ENCODE measurements around the gene KLK14.

The KLK14 gene

GRCh38 chr19:51083181-51083580 lies 494 bp upstream of the KLK14 start:
- no peak for DNase-seq

GRCh38 chr19:51081476-51081875 lies 1.2 kb downstream of the KLK14 start:
- no peak for DNase-seq

- no peak for DNase-seq
Observed at GRCh38 chr19:51079481-51080110, 3.1 kb downstream of the KLK14 start.

- DNase-seq = no peak
Observed at GRCh38 chr19:51078731-51079130, 4.0 kb downstream of the KLK14 start.

GRCh38 chr19:51078104-51078503 lies 4.6 kb downstream of the KLK14 start:
- DNase-seq = no peak

GRCh38 chr19:51076631-51077213 lies 6.0 kb downstream of the KLK14 start:
- DNase-seq = no peak

- no peak for DNase-seq
Observed at GRCh38 chr19:51075998-51076397, 6.7 kb downstream of the KLK14 start.

- DNase-seq = no peak
Observed at GRCh38 chr19:51071095-51071405, 11.6 kb downstream of the KLK14 start.

- no peak for DNase-seq
Observed at GRCh38 chr19:51070334-51071094, 12.2 kb downstream of the KLK14 start.

GRCh38 chr19:51066393-51067186 lies 16.1 kb downstream of the KLK14 start:
- no peak for DNase-seq

GRCh38 chr19:51065221-51065960 lies 17.3 kb downstream of the KLK14 start:
- no peak for DNase-seq

GRCh38 chr19:51064534-51065220 lies 18.0 kb downstream of the KLK14 start, which contains the start of gene KLK13:
Gene KLK13, minus strand, starts transcription at chr19:51065092. Its CDS starts 25 bp downstream, at chr19:51065067.
- no peak for DNase-seq

- no peak for DNase-seq
Observed at GRCh38 chr19:51063664-51064063, 19.0 kb downstream of the KLK14 start.

- DNase-seq = no peak
Observed at GRCh38 chr19:51060973-51061372, 21.7 kb downstream of the KLK14 start.

GRCh38 chr19:51060336-51060735 lies 22.4 kb downstream of the KLK14 start:
- DNase-seq = no peak

GRCh38 chr19:51059715-51060114 lies 23.0 kb downstream of the KLK14 start:
- no peak for DNase-seq

- DNase-seq = no peak
Observed at GRCh38 chr19:51055866-51056265, 26.8 kb downstream of the KLK14 start.

GRCh38 chr19:51047031-51047335 lies 35.7 kb downstream of the KLK14 start:
- no peak for DNase-seq

- no peak for DNase-seq
Observed at GRCh38 chr19:51044327-51044726, 38.4 kb downstream of the KLK14 start.

- no peak for DNase-seq
Observed at GRCh38 chr19:51043497-51043896, 39.2 kb downstream of the KLK14 start.

GRCh38 chr19:51040151-51040550 lies 42.5 kb downstream of the KLK14 start:
- DNase-seq = no peak

- DNase-seq = no peak
Observed at GRCh38 chr19:51036519-51036918, 46.2 kb downstream of the KLK14 start.

Measured in activated CD8-positive, alpha-beta memory T cell treated with anti-CD3 and anti-CD28 coated beads, Interleukin-2, amount 50 U/mL, for 4 hours (primary cell).